ENCODE measurements around the gene FOXN3.

FOXN3 gene

DNA sequence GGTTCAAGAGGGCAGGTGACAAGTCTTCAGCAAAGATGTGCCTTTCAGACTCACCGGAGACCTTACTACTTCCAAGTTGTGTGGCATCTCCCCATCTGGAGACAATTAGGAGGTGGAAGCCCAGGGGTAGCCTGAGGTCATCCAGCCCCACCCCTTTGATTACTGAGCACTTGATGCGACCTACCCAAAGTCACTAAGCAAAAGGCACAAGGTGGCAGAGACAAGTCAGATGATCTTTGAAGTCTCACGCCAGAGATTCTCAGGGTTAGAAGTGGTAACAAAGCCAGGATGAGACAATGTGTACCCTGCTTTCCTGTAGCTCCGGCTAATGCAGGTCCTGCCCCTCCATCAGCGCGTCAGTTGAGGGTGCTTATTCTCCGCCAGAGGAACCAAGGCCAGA, 1.4 kb upstream of the FOXN3 start:
- Histone ChIP-seq H3K4me3 (ENCODE audit: low read depth, low read length) (no peak overlapping the region), H3K27ac (no peak overlapping the region), H3K36me3 (replicated peaks) (no peaks in the 10 kb centered on the region), H3K27me3 (replicated peaks) (no peaks in the 10 kb centered on the region)
- in situ Hi-C loops (cut with HindIII; ENCODE audit: low pct_ligation_motif_present, low sequenced_read_pairs), result no loop called here
- TF ChIP-seq, protein P1, sequence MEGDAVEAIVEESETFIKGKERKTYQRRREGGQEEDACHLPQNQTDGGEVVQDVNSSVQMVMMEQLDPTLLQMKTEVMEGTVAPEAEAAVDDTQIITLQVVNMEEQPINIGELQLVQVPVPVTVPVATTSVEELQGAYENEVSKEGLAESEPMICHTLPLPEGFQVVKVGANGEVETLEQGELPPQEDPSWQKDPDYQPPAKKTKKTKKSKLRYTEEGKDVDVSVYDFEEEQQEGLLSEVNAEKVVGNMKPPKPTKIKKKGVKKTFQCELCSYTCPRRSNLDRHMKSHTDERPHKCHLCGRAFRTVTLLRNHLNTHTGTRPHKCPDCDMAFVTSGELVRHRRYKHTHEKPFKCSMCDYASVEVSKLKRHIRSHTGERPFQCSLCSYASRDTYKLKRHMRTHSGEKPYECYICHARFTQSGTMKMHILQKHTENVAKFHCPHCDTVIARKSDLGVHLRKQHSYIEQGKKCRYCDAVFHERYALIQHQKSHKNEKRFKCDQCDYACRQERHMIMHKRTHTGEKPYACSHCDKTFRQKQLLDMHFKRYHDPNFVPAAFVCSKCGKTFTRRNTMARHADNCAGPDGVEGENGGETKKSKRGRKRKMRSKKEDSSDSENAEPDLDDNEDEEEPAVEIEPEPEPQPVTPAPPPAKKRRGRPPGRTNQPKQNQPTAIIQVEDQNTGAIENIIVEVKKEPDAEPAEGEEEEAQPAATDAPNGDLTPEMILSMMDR (IDR thresholded peaks at IDR 0.05; ENCODE audit: low read depth, low read length, missing control alignments), result no peak
- DNase-seq, result no peak

- Histone ChIP-seq H3K27me3 (replicated peaks) (no peaks in the 10 kb centered on the region), H3K27ac (peak overlapping the region; percentile 46), H3K36me3 (replicated peaks) (no peaks in the 10 kb centered on the region), H3K4me3 (ENCODE audit: low read depth, low read length) (peak overlapping the region; percentile 65)
- TF ChIP-seq, protein P1 (IDR thresholded peaks at IDR 0.05; ENCODE audit: low read depth, low read length, missing control alignments), result peak; percentile 56
- in situ Hi-C loops (cut with HindIII; ENCODE audit: low pct_ligation_motif_present, low sequenced_read_pairs), result no loop called here
- peak; percentile 37 for DNase-seq
These were observed 612 bp upstream of the FOXN3 start for GRCh38 chr14:89417465-89418225.

- H3K36me3 ChIP-seq (replicated peaks), result peaks cover 8% of the 10 kb centered on the region
- peak overlapping the region; percentile 82 for H3K27ac ChIP-seq
- peak; percentile 100 for DNase-seq
- peak overlapping the region; percentile 74 for H3K4me3 ChIP-seq (ENCODE audit: low read depth, low read length)
- H3K27me3 ChIP-seq (replicated peaks), result no peaks in the 10 kb centered on the region
- TF ChIP-seq, protein P1 (IDR thresholded peaks at IDR 0.05; ENCODE audit: low read depth, low read length, missing control alignments), result no peak
- in situ Hi-C loops (cut with HindIII; ENCODE audit: low pct_ligation_motif_present, low sequenced_read_pairs), result no loop called here
These were observed 734 bp downstream of the FOXN3 start for GRCh38 chr14:89416002-89416995.

DNA sequence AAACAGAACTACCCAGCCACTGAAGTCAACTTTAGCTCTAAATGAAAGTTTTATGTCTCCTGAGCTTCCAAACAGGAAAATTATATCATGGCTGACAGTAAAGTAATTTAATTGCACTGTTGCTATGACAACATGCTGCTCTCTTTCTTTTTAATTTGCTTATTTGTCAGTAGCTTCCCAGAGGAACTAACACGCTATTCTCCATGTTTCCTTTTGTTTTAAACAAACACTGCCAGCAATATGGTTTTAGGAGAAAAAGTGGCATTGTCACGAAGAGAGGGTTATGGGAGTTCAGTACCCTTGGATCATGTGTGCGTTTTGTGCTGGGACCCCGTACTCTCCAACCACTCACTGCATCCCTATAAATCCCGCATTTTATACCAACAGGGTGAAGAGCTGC, 1.9 kb downstream of the FOXN3 start:
- TF ChIP-seq, protein P1 (IDR thresholded peaks at IDR 0.05; ENCODE audit: low read depth, low read length, missing control alignments), result no peak
- no peaks in the 10 kb centered on the region for H3K27me3 ChIP-seq (replicated peaks)
- H3K36me3 ChIP-seq (replicated peaks), result peaks cover 11% of the 10 kb centered on the region
- in situ Hi-C loops (cut with HindIII; ENCODE audit: low pct_ligation_motif_present, low sequenced_read_pairs), result no loop called here
- peak overlapping the region; percentile 74 for H3K4me3 ChIP-seq (ENCODE audit: low read depth, low read length)
- peak overlapping the region; percentile 82 for H3K27ac ChIP-seq
- DNase-seq, result no peak

DNA sequence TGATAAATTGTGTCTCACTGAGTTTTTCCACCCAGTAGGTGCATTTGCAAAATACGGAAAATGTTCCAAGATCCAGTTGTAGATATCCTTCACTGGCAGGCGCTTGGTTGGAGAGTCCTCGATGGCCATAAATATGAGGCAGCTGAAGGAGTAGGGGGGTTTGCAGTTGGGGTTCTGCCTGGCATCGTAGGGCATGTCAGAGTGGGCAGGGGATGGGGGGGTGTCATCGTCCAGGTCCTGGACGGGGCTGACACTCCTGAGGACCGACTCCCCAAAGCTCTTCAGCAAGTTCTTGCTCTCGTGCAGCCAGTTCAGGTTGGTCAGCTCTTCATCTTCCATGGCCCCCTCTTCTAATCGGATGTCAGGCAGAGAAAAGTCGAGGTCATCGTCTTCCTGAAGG, 5.1 kb downstream of the FOXN3 start:
- no peak overlapping the region for H3K4me3 ChIP-seq (ENCODE audit: low read depth, low read length)
- H3K36me3 ChIP-seq (replicated peaks), result peaks cover 11% of the 10 kb centered on the region
- no peak for DNase-seq
- TF ChIP-seq, protein P1 (IDR thresholded peaks at IDR 0.05; ENCODE audit: low read depth, low read length, missing control alignments), result no peak
- H3K27me3 ChIP-seq (replicated peaks), result no peaks in the 10 kb centered on the region
- in situ Hi-C loops (cut with HindIII; ENCODE audit: low pct_ligation_motif_present, low sequenced_read_pairs), result no loop called here
- H3K27ac ChIP-seq, result no peak overlapping the region
